NAMALWA (cell line): ENCODE results near the gene C5orf63.
"Not testable (repeated sequence)": the region's sequence is repeated elsewhere in the genome, so short reads cannot be mapped to it uniquely, and the experiment has no call there.

Experiments used
- DNase-seq: peaks from one replicate; pipeline ENCODE4 v3.0.0-alpha.2; 2015; ENCODE audit warnings: low spot score

The C5orf63 gene

GRCh38 chr5:127074466-127074865, 1.2 kb upstream of the C5orf63 start:
- DNase-seq, result no peak

DNA sequence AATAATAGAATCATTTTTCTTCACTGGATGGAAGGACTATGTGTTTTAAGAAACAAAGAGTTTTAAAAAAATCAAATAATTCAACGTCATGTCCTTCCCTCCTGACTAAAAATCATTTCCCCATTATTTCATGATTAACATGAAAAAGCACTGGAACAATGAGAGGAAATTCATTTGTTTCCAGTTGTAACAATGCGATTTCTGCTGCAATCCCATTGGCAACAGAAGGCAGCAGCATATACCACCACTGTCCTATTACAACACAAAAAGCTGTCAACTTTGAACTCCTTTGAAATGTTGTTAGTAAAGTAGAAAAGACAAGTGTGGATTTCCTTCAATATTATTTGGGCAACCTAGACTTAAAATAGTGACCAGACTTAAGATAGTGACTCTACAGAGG, 3.1 kb downstream of the C5orf63 start:
- DNase-seq, result no peak

- no peak for DNase-seq
Observed at GRCh38 chr5:127068493-127069214, 4.6 kb downstream of the C5orf63 start.

- no peak for DNase-seq
Observed at GRCh38 chr5:127066721-127067120, 6.6 kb downstream of the C5orf63 start.

GRCh38 chr5:127064253-127064840, 9.0 kb downstream of the C5orf63 start:
- DNase-seq, result no peak

DNA sequence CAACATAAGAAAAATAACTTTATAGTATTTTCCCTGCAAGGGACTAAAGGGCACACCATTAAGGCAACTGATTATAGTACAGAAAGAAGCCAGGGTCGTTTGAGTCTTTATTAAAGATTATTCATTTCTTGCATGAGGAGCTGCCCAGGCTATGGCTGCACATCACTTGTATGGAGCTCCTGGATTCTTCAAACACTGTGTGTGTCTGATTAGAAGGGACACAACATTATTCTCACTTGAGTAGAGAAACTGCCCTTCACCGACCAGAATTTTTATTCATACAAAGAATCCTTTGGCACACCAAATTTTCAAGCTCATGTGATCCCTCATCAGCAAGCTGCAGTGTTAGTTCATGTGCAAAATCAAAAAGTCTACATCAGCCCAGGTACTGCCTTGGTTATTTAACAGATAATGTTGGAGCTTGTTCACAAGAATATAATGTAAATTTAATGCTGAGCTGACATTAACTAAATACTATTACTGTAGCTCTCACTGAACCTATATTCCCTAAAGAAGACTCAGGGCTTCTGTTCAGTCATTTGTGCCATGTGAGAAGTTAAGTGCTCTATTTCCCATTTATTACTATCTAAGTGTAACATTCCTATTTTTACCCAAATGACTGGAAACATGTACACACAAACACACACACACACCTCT, 9.9 kb downstream of the C5orf63 start:
- DNase-seq, result no peak

DNA sequence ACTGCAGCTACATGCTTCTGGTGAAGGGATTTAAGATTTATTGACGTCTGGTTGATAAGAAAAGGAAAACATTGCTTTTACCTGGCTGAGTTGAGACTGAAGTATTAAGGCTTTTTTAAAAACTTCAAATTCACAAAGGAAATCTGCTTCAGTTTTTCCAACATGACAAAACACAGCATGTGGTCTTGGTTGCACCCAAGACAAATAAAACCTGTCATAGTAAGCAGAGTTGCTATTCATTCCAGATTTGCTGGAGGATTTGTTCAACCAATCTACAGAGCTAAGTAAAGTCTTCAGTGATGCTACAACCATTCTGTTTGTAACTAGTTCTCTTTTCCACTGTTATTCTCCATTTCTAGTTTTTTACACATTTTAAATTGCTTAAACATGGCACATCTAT, 11.3 kb downstream of the C5orf63 start:
- no peak for DNase-seq

DNA sequence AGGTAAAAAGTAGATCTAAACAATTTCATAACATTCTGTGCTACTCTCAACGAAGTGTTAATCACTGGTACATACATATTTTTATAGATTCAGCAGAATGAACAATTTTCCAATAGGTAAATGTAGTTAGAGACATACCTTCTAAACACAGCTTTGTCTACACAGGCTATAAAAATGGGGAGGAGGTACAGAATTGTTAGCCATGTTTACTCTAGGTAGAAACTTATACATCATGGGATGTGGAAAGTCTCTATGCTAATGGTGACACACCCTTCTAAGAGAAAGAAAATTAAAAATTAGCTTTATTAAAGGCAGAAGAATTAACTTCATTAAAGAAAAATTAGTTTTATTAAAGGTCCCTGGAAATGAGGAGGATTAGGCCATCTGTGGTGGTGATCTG, 11.8 kb downstream of the C5orf63 start:
- DNase-seq, result no peak

DNA sequence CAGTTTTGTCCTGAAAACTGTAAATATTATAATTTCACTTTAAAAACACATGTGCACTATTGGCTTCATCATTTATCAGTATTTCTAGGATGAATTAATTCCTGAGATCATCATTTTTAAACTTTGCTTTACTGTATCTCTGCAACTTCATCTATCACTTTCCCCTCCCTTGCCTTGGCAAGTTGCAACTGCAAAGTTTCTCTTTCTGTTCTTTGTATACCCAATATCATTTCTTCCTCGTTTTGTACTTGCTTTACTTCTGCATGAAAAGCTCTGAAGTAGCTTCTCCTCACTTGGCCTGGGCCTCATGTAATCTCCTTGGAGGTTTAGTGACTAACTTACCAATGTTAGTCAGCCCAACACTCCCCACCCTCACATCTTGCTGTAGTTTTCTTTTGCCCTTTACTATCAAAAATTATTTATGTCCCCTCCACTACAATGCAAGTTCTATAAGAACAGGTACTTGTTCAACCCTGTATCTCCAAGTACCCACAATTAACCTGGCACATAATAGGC, 12.8 kb downstream of the C5orf63 start:
- no peak for DNase-seq

- no peak for DNase-seq
Observed at GRCh38 chr5:127056896-127057295, 16.4 kb downstream of the C5orf63 start.

DNA sequence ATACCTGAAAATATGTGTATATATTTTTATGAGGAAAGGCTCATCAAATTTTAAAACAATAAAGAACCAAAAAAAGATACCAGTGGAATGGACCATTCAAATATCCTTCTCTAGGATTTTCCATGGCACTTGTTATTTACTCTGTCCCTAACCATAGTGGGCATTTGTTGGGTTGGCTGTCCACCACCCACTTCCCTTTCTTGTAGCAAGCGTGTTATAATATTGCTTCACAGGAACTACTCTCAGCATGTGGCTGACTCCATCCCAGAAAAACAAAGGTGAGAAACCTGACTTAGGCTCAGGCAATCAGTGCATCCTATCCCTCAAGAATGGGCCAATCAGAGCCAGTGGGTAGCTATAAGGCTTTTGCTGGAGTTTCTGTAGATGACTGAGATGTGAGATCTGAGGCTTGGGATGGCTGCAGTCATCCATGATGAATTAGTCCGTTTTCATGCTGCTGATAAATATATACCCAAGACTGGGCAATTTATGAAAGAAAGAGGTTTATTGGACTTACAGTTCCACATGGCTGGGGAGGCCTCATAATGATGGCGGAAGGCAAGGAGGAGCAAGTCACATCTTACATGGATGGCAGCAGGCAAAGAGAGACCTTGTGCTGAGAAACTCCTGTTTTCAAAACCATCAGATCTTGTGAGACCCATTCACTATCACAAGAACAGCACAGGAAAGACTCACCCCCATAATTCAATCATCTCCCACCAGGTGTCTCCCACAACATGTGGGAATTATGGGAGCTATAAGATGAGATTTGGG, 17.2 kb downstream of the C5orf63 start:
- no peak for DNase-seq

DNA sequence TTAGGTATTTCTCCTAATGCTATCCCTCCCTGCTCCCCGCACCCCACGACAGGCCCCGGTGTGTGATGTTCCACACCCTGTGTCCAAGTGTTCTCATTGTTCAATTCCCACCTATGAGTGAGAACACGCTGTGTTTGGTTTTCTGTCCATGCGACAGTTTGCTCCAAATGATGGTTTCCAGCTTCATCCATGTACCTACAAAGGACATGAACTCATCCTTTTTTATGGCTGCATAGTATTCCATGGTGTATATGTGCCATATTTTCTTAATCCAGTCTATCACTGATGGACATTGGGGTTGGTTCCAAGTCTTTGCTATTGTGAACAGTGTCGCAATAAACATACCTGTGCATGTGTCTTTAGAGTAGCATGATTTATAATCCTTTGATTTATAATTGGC, 19.8 kb downstream of the C5orf63 start:
- DNase-seq, result not testable (repeated sequence)

DNA sequence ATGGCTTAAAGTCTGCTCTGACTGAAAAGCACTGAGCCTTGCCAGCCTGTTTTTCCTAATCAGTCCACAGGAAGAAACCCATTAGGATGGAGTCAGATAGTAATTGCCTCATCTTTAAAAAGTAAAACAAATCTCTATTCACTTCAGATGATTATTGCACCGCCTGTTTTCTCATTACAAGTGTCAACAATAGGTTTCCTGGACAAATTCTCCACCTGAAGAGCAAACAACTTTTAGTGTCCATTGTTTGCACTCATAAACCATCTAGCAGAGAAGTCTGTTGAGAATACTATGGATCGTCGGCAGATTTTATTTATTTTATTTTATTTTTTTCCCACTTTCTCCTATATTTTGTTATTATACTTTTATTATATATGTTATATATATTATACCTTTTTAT, 20.3 kb downstream of the C5orf63 start:
- no peak for DNase-seq

DNA sequence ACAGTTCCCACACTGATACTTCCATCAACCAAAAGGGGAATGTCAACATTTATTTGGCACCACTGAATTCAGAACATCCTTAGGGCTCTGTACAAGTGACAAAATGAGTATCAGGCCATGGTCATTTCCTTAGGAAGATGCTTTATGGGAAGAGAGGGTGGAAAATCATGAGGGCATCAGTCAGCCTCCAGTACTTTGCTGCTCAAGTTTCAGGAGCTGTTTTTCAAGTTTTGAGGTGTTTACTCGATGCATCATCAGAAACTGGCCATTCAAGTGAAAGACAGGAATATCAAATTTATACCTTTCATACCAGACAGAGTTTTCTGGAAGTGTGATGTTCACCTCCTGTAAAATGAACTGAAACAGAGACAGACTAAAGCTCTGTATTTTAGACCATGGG, 21.7 kb downstream of the C5orf63 start:
- no peak for DNase-seq

DNA sequence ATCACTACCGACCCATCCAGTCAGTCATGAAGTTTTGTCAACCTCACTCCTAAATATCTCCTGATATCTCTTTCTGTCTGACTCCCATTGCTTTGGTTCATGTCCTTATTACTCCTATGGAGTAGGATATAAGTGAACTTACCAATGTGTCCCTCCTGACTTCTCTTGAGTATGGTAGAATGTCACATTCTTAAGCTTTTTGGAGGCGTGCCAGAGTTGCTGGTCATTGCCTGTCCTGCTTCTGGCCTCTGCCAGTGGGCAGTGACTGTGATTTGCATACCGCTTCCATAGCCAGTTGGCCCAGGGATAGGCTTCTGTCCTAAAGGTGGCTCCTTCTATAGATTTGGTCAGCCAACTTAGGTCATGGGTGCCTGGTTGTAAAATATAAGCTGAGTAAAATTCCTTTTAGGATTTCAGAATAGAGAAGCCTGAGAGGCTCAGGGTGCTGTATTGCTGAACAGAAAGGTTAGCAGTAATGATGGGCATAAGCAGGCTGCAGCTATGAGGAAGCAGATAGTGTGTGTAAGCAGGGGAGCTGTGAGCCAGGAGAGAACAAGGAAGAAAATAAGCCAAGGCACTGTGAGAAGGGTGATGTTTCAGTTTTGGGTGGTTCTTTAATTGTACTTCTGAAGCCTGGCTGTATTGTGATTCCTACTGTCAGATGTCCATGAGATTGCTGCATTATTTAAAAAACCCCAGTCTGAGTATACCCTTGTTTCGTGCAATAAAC, 26.8 kb downstream of the C5orf63 start:
- no peak for DNase-seq

- DNase-seq, result peak; percentile 17
Observed at GRCh38 chr5:127042593-127042992, 30.7 kb downstream of the C5orf63 start.

GRCh38 chr5:127041571-127041970, 31.7 kb downstream of the C5orf63 start:
- DNase-seq, result no peak

- no peak for DNase-seq
Observed at GRCh38 chr5:127040796-127041520, 32.3 kb downstream of the C5orf63 start.

DNA sequence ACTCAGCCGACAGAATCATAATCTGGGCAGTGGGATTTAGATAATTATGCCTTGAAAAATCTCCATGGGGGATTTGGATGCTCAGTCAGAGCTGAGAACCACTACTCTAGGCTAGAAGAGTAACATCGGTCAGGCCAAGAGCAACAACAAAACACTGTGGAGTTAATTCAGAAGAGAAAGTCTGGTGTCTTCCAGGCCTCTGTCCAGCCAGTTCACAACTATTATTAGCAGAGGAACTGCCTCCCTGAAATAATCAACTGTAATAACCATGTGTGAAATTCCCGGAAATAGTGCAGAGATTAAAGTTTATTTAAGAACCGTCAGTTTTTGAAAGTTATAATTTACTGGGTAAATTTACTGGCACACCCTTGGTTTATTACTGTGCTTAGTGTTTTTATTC, 34.8 kb downstream of the C5orf63 start:
- DNase-seq, result no peak

DNA sequence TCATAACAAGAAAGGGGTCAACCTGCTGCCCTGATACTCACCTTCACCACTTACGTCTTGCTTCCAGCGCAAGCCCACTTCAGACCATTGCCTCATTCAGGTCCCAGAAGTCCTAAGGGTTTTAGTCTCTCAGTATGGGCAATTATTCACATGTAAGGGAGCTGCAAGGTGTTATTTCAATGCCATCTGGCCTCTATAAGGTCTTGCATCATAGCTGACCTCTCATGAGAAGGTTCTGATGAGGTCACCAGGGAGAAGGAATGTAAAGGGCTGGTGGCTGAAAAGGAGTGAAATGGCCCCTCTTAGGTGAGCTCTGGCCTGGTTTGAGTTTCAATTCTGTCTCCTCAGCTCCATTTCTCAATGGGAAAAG, 41.5 kb downstream of the C5orf63 start:
- peak; percentile 25 for DNase-seq
